NCI-H1105 treated with DMSO at 0.1 percent for 48 hours (cell line): Measurements from ENCODE around the gene SKA2.
"Not testable (repeated sequence)": the region's sequence is repeated elsewhere in the genome, so short reads cannot be mapped to it uniquely, and the experiment has no call there.

ENCODE experiments used
- DNase-seq: peaks from one replicate; lab custom pipeline; 2025; lab: John Stamatoyannopoulos, UW

The SKA2 gene

DNA sequence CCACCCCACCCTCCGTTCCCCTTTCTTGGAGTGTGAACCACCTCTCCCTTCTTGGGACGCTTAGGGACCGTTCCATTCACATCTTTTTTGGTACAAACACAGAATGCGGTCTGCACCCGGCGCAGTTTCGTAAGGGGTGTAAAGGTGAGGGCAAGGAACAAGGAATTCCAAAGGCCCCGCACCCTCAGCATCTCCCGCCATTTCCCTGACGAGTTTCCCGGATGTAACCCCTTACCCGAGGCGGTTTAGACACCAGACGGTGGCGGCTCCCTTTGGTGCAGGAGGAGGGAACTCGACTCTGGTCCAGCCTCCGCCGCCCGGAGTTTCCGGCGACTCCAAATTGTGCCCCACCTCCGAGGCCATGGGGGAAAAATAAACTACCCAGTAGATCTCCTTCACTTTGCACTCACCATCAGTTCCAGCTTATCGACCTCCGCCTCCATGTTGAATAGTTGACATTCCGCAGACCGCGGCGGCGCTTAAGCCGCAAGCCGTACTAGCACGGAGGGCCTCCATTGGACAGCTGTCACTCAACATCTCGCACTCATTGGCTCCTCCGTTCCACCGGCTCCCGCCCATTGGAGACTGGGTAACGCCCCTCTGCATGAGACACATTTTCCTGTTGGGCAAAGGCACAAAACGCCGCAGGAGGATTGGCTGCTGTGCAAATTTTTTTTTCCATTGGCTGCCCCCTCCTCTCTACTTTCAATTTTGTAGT, at the start of gene SKA2:
Gene SKA2, minus strand, starts transcription at position 466 of the 718 bp plus-strand sequence. Its CDS starts 23 bp downstream, at position 443.
- DNase-seq = peak; percentile 90

DNA sequence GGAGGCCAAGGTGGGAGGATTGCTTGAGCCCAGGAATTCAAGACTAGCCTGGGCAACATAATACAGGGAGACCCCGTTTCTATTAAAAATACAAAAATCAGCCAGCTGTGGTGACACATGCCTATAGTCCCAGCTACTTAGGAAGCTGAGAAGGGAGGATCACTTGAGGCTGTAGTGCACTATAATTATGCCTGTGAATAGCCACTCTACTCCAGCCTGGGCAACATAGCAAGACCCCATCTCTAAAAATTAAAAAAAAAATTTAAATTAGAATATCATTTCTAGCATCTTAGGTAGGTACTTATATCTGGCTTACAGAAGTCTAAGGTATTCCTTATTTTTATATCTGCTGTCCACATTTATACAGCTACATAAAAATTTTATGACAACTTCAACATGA, 47.3 kb upstream of the SKA2 start:
- DNase-seq = no peak

GRCh38 chr17:59199398-59199797, 44.4 kb upstream of the SKA2 start:
- DNase-seq = no peak

GRCh38 chr17:59193336-59193862, 38.4 kb upstream of the SKA2 start:
- DNase-seq = no peak

GRCh38 chr17:59190806-59191205, 35.8 kb upstream of the SKA2 start:
- DNase-seq = no peak

DNA sequence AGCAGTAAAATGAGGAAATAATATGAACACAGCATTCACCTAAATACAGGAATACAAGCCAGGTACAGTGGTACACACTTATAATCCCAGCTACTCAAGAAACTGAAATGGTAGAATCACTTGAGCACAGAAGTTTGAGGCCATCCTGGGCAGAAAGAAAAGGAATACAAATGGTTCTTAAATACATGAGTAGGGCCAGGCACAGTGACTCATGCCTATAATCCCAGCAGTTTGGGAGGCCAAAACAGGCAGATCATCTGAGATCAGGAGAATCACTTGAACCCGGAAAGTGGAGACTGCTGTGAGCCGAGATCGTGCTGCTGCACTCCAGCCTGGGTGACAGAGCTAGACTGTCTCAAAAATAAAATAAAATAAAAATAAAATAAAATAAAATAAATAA, 31.9 kb upstream of the SKA2 start:
- no peak for DNase-seq

- DNase-seq = no peak
Measured at GRCh38 chr17:59185997-59186396, 31.0 kb upstream of the SKA2 start.

GRCh38 chr17:59181481-59181880, 26.5 kb upstream of the SKA2 start:
- no peak for DNase-seq

GRCh38 chr17:59180626-59181025, 25.6 kb upstream of the SKA2 start:
- DNase-seq = no peak

GRCh38 chr17:59179601-59180000, 24.6 kb upstream of the SKA2 start:
- not testable (repeated sequence) for DNase-seq

DNA sequence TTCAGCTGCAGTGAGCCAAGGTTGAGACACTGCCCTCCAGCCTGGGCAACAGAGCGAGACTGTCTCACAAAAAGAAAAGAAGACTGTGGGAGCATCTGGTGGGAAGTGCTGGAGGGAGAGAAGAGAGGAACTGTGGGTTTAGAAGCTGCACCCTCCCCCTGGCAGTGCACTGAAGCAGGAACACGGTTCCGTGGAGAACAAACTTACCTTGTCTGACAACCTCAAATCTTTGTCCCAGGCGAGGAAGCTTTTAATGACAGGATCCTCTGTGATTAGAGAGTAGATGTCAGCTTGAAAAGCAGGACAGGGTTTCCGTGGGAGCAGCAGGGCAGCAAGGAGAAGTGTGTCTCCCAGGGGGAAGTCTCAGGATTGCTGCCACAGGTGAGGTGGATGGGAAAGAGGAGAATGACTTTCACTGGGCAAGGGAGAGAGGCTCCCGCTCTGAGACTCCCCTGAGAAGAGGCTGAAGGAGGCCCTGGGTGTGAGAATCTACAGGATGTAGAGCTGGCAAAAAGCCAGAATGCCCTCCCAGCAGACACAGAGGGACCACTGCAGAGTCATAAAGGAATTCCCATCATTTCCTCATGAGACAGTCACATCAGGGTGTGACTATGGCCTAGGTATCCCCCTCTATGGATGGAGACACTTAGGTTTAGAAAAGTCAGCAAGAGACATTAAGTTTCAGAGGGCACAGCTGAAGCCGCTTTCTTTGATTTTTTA, 23.4 kb upstream of the SKA2 start:
- no peak for DNase-seq

- no peak for DNase-seq
Measured at GRCh38 chr17:59175076-59175475, 20.1 kb upstream of the SKA2 start.

DNA sequence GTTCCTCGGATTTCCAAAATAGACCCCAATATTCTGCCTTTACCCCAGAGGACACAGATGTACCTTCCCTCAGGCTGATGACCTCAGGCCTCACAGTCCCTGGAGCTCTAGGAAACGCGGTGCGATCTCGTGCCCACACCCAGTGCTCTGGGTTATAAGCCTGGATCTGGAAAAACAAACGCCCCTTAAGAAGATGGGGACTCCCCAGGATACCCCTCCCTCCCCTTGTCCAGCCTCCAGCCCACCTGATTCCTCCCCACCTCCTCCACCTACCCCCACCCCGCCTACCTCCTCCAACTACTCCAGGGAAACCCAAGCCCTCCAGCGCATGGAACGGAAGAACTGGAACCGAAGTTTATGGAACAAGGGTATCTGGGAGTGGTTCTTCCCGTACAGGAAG, 19.7 kb upstream of the SKA2 start:
- no peak for DNase-seq

DNA sequence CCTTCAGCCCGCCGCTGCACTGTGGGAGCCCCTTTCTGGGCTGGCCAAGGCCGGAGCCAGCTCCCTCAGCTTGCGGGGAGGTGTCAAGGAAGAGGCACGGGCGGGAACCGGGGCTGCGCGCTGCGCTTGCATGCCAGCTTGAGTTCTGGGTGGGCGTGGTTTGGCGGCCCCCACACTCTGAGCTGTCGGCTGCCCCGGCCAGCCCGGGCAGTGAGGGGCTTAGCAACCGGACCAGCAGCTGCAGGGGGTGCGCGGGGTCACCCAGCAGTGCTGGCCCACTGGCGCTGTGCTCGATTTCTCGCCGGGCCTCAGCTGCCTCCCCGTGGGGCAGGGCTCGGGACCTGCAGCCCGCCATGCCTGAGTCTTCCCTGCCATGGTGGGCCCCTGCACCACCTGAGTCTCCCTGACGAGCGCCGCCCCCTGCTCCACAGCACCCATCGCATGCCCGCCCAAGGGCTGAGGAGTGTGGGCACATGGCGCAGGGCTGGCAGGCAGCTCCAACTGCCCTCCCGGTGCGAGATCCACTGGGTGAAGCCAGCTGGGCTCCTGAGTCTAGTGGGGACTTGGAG, 17.5 kb upstream of the SKA2 start:
- no peak for DNase-seq

DNA sequence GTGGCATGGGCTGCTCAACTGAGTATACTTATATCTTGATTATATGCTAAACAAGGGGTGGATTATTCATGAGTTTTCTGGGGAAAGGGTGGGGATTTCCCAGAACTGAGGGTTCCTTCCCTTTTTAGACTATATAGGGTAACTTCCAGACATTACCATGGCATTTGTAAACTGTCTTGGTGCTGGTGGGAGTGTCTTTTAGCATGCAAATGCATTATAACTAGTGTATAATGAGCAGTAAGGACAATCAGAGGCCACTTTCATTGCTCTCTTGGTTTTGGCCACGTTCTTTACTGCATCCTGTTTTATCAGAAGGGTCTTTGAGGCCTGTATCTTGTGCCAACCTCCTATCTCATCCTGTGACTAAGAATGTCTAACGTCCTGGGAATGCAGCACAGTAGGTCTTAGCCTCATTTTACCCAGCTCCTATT, 12.6 kb upstream of the SKA2 start:
- no peak for DNase-seq

DNA sequence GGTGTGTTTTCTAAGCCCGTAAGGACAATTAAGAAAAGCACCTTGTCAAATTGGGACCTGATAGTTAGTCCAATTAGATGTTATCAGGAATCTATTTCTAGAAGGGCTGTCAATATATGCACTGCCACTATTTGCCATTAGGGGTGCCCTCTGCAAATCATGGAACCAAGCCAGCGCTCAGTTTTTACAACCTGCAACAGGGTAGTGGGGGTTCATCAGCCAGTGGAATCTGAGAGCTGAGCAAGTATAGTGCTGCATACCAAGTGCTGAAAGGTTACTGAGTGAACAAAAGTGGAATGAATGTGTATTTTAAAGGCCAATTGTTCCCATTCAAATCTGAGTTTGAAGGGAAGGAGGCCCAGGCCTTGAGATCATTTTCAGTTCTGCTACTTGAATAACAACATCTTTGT, 11.0 kb upstream of the SKA2 start:
- DNase-seq = peak; percentile 10

GRCh38 chr17:59161477-59161876, 6.5 kb upstream of the SKA2 start:
- DNase-seq = no peak

DNA sequence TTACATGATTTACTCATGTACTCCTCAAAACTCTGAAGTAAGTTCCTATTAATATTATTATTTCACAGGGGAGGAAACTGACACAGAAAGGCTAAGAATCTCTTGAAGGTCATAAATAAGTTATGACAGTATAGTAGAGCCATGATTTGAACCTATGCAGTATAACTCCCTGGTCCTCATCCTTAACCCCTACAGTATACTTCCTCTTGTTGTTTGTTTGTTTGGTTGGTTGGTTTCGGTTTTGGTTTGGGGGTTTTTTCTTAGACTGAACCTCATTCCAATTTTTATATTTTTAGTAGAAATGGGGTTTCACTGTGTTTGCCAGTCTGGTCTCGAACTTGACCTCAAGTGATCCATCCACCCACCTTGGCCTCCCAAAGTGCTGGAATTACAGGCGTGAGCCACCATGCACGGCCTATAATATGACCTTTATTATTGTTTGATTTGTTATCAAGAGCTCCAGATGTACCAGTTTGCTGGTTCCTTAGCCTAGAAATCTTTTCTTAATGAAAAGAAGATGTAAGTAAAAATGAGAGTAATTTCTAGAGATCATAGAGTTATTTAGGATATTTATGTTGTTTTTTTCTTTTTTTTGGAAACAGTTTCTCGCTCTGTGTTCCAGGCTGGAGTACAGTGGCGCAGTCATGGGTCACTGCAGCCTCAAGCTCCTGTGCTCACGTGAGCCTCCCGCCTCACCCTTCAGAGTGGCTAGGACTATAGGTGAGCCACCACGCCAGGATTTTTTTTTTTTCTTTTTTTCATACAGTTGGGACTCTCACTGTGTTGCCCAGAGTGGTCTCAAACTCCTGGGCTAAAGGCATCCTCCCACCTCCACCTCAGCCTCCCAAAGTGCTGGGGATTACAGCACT, 5.4 kb upstream of the SKA2 start:
- no peak for DNase-seq

- peak; percentile 99 for DNase-seq
Measured at GRCh38 chr17:59155439-59156177, 622 bp upstream of the SKA2 start, which contains the start of gene PRR11. Gene PRR11 (plus strand): TSS chr17:59155746. CDS start chr17:59169753, 14,007 bp downstream.

DNA sequence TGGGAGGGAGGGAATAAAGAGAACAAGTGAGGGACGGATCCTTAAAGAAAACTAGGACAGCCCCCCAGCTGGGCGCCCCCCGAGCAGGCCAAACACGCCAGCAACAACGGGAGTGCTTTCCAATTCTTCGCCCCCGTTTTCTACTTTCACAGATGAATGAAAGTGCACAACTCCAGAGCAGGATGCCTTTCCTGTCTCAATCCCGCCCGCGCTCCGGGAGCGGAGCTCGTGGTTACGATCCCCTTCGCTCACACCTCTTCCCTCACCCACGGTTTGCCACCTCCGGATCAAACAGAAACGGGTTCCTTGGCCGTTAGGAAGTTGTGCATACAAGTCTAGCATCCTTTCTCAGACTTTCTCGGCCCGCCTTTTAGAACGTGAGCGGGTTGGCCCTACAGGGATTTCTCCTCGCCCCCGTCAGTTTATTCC, 680 bp downstream of the SKA2 start:
- DNase-seq = peak; percentile 54

GRCh38 chr17:59152925-59153324, 2.1 kb downstream of the SKA2 start:
- no peak for DNase-seq
